ENCODE data around the gene SCGB1D1. TPM values are rescaled to one million over a fixed set of nuclear protein-coding genes. Genes with fewer than 3 reads are reported as not detected.

The SCGB1D1 gene
- total RNA-seq (2014; rRNA removed; shearing (Covaris generic)) (not detected in 2 replicates), polyA plus RNA-seq (2016; fragmentation: Nextera tagmentation; extraction: Ambion mirVana) (not detected in 2 replicates)
- long read RNA-seq = 0 reads

GRCh38 chr11:62190011-62190410 is at the start of gene SCGB1D1:
TSS of gene SCGB1D1 (plus strand) at chr11:62190216. CDS start at chr11:62190285, 69 bp downstream.
- Histone ChIP-seq H3K4me2 (no peak within 1 kb of the TSS), H3K4me1 (ENCODE audit: insufficient read depth) (no peaks in the 10 kb centered on the region), H3K4me3 (no peak within 1 kb of the TSS), H4K20me1 (replicated peaks; ENCODE audit: insufficient read depth) (no peaks in the 10 kb centered on the region), H3K79me2 (replicated peaks; ENCODE audit: insufficient read depth) (no peaks in the 10 kb centered on the region), H3K27me3 (ENCODE audit: insufficient read depth) (no peaks in the 10 kb centered on the region), H2AFZ (no peak within 1 kb of the TSS), H3F3A (replicated peaks; ENCODE audit: low read depth) (no peaks in the 10 kb centered on the region), H3K36me3 (ENCODE audit: insufficient read depth) (no peaks in the 10 kb centered on the region), H3K9me2 (ENCODE audit: insufficient read depth) (0 out of 2 replicates have a peak, but pooled peaks cover 6% of the 10 kb centered on the region), H3K27ac (ENCODE audit: low read depth) (no peak within 1 kb of the TSS)
- Mint-ChIP-seq H3K36me3 (ENCODE audit: low read depth) (no peaks in the 10 kb centered on the region), H3K4me1 (peaks cover 2% of the 10 kb centered on the region; the same call in 2 of the 3 replicates), H3K27ac (no peak within 1 kb of the TSS), H3K27me3 (ENCODE audit: insufficient read depth, low read depth, poor library complexity) (no peaks in the 10 kb centered on the region), H3K9me3 (no peaks in the 10 kb centered on the region), H3K4me3 (no peak within 1 kb of the TSS)
- TF ChIP-seq EZH2phosphoT487 (IDR thresholded peaks at IDR 0.05; ENCODE audit: unreplicated experiment) = no peak
- no peak for TF ChIP-seq REST (IDR thresholded peaks at IDR 0.05; ENCODE audit: unreplicated experiment)
- TF ChIP-seq ZNF114 (CRISPR knock-in tag; IDR thresholded peaks at IDR 0.05) = no peak
- no peak for TF ChIP-seq NANOG (IDR thresholded peaks at IDR 0.05; ENCODE audit: borderline replicate concordance)
- TF ChIP-seq, protein P1, sequence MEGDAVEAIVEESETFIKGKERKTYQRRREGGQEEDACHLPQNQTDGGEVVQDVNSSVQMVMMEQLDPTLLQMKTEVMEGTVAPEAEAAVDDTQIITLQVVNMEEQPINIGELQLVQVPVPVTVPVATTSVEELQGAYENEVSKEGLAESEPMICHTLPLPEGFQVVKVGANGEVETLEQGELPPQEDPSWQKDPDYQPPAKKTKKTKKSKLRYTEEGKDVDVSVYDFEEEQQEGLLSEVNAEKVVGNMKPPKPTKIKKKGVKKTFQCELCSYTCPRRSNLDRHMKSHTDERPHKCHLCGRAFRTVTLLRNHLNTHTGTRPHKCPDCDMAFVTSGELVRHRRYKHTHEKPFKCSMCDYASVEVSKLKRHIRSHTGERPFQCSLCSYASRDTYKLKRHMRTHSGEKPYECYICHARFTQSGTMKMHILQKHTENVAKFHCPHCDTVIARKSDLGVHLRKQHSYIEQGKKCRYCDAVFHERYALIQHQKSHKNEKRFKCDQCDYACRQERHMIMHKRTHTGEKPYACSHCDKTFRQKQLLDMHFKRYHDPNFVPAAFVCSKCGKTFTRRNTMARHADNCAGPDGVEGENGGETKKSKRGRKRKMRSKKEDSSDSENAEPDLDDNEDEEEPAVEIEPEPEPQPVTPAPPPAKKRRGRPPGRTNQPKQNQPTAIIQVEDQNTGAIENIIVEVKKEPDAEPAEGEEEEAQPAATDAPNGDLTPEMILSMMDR (conservative IDR thresholded peaks at IDR 0.05; ENCODE audit: low read depth in 2 of 2) = no peak
- TF ChIP-seq ZNF462 (CRISPR knock-in tag; IDR thresholded peaks at IDR 0.05) = no peak
- TF ChIP-seq CREB1 (CRISPR knock-in tag; IDR thresholded peaks at IDR 0.05; ENCODE audit: low read depth) = no peak
- TF ChIP-seq EZH2 (IDR thresholded peaks at IDR 0.05; ENCODE audit: low read depth, unreplicated experiment) = no peak
- no peak for TF ChIP-seq STAT1 (IDR thresholded peaks at IDR 0.05; ENCODE audit: unreplicated experiment)
- no peak for TF ChIP-seq JUNB (IDR thresholded peaks at IDR 0.05; ENCODE audit: unreplicated experiment)
- TF ChIP-seq POLR2AphosphoS5 (IDR thresholded peaks at IDR 0.05; ENCODE audit: low read depth) = no peak
- TF ChIP-seq, protein P2, sequence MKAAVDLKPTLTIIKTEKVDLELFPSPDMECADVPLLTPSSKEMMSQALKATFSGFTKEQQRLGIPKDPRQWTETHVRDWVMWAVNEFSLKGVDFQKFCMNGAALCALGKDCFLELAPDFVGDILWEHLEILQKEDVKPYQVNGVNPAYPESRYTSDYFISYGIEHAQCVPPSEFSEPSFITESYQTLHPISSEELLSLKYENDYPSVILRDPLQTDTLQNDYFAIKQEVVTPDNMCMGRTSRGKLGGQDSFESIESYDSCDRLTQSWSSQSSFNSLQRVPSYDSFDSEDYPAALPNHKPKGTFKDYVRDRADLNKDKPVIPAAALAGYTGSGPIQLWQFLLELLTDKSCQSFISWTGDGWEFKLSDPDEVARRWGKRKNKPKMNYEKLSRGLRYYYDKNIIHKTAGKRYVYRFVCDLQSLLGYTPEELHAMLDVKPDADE (IDR thresholded peaks at IDR 0.05) = no peak
- DNase-seq (ENCODE audit: low spot score) = no peak
- no peak for ATAC-seq

All from GM23338 (cell line).